GM12878 (cell line): ENCODE data around the gene ERN1. TPM values are rescaled to one million over a fixed set of nuclear protein-coding genes. Genes with fewer than 3 reads are reported as not detected.

Experiments
- ATF2 ChIP-seq: IDR thresholded peaks from 2 replicates; pipeline ENCODE4 v1.6.1; 2012; ENCODE audit warnings: low read length, inconsistent platforms
- PRDM15 ChIP-seq: fragments of 450-650 bp; formaldehyde crosslinking; IDR thresholded peaks from 2 replicates; pipeline ENCODE4 v1.4.0; 2020; ENCODE audit warnings: mild to moderate bottlenecking, moderate library complexity
- polyA plus RNA-seq, 11 experiments: library from polyadenylated mRNA; depleted of rRNA in 4 of 11; unstranded in 6 of 11; stranded (reverse) in 5 of 11; fragments of >200 nt; fragmentation: Nextera tagmentation in 4 of 11; fragmentation: Illumina TruSeq in 1 of 11; extraction: Ambion mirVana in 4 of 11; extraction: Trizol in 1 of 11; gene quantifications; 1 replicate in 1 of 11; 2 replicates in 10 of 11; pipeline versions ENCODE4 v1.2.1 to v1.2.3, GENCODE V29; 2011 to 2016; ENCODE audit warnings: inconsistent platforms in 2 of 11, missing spikeins in 2 of 11, low read depth in 1 of 11
- total RNA-seq, 4 experiments: library from RNA; depleted of rRNA in 3 of 4; stranded (reverse); fragments of >200 nt in 3 of 4; fragmentation: Illumina TruSeq in 1 of 4; extraction: Trizol in 1 of 4; gene quantifications; 2 replicates each; pipeline versions ENCODE4 v1.2.1 to v1.2.3, GENCODE V29; 2013 to 2021
- TF ChIP-seq, protein P1 (sequence below): fragments of 450-650 bp; IDR thresholded peaks from 2 replicates; pipeline ENCODE4 v1.6.1; 2014; ENCODE audit warnings: mild to moderate bottlenecking

ERN1 gene
- total and polyA plus RNA-seq, 10 of the 15 experiments (the other 5 are each of a cell fraction or from before 2014, with no cell fraction given), result 2.6 to 19.2 (median 7.6) TPM

GRCh38 chr17:64147110-64148016, 17.4 kb upstream of the ERN1 start (continued):
- TF ChIP-seq PRDM15 (CRISPR knock-in tag) (no peak), ATF2 (peak; percentile 35; the same call in 1 of the 2 replicates)
- TF ChIP-seq, protein P1, sequence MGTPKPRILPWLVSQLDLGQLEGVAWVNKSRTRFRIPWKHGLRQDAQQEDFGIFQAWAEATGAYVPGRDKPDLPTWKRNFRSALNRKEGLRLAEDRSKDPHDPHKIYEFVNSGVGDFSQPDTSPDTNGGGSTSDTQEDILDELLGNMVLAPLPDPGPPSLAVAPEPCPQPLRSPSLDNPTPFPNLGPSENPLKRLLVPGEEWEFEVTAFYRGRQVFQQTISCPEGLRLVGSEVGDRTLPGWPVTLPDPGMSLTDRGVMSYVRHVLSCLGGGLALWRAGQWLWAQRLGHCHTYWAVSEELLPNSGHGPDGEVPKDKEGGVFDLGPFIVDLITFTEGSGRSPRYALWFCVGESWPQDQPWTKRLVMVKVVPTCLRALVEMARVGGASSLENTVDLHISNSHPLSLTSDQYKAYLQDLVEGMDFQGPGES, result no peak
- TF ChIP-seq, all 136 proteins: peak for 14
